ENCODE data around the gene SERGEF.

- TF ChIP-seq, protein P1, sequence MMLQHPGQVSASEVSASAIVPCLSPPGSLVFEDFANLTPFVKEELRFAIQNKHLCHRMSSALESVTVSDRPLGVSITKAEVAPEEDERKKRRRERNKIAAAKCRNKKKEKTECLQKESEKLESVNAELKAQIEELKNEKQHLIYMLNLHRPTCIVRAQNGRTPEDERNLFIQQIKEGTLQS (IDR thresholded peaks at IDR 0.05): no peak
- TF ChIP-seq REST (IDR thresholded peaks at IDR 0.05) (no peak), YY1 (IDR thresholded peaks at IDR 0.05) (no peak), SP1 (IDR thresholded peaks at IDR 0.05) (no peak), TAF1 (conservative IDR thresholded peaks at IDR 0.05) (no peak), MAX (IDR thresholded peaks at IDR 0.05) (no peak), RAD21 (IDR thresholded peaks at IDR 0.05) (no peak), EGR1 (IDR thresholded peaks at IDR 0.05; ENCODE audit: low read depth in 2 of 2) (no peak), FOXA1 (IDR thresholded peaks at IDR 0.05) (no peak), HNF4G (IDR thresholded peaks at IDR 0.05) (no peak)
- TF ChIP-seq, protein P2, sequence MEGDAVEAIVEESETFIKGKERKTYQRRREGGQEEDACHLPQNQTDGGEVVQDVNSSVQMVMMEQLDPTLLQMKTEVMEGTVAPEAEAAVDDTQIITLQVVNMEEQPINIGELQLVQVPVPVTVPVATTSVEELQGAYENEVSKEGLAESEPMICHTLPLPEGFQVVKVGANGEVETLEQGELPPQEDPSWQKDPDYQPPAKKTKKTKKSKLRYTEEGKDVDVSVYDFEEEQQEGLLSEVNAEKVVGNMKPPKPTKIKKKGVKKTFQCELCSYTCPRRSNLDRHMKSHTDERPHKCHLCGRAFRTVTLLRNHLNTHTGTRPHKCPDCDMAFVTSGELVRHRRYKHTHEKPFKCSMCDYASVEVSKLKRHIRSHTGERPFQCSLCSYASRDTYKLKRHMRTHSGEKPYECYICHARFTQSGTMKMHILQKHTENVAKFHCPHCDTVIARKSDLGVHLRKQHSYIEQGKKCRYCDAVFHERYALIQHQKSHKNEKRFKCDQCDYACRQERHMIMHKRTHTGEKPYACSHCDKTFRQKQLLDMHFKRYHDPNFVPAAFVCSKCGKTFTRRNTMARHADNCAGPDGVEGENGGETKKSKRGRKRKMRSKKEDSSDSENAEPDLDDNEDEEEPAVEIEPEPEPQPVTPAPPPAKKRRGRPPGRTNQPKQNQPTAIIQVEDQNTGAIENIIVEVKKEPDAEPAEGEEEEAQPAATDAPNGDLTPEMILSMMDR (IDR thresholded peaks at IDR 0.05; ENCODE audit: low read depth, low read length, missing input control): no peak
- TF ChIP-seq, protein P3, sequence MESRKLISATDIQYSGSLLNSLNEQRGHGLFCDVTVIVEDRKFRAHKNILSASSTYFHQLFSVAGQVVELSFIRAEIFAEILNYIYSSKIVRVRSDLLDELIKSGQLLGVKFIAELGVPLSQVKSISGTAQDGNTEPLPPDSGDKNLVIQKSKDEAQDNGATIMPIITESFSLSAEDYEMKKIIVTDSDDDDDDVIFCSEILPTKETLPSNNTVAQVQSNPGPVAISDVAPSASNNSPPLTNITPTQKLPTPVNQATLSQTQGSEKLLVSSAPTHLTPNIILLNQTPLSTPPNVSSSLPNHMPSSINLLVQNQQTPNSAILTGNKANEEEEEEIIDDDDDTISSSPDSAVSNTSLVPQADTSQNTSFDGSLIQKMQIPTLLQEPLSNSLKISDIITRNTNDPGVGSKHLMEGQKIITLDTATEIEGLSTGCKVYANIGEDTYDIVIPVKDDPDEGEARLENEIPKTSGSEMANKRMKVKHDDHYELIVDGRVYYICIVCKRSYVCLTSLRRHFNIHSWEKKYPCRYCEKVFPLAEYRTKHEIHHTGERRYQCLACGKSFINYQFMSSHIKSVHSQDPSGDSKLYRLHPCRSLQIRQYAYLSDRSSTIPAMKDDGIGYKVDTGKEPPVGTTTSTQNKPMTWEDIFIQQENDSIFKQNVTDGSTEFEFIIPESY (IDR thresholded peaks at IDR 0.05): no peak
Observed at GRCh38 chr11:17748044-17748443, 264.8 kb downstream of the SERGEF start.
